OCI-M1 (cell line): ENCODE measurements around the gene PCYOX1L.
"Not testable (repeated sequence)": the region's sequence is repeated elsewhere in the genome, so short reads cannot be mapped to it uniquely, and the experiment has no call there.

Experiments
- DNase-seq: peaks from one replicate; lab custom pipeline; 2025; lab: John Stamatoyannopoulos, UW

Gene PCYOX1L

DNA sequence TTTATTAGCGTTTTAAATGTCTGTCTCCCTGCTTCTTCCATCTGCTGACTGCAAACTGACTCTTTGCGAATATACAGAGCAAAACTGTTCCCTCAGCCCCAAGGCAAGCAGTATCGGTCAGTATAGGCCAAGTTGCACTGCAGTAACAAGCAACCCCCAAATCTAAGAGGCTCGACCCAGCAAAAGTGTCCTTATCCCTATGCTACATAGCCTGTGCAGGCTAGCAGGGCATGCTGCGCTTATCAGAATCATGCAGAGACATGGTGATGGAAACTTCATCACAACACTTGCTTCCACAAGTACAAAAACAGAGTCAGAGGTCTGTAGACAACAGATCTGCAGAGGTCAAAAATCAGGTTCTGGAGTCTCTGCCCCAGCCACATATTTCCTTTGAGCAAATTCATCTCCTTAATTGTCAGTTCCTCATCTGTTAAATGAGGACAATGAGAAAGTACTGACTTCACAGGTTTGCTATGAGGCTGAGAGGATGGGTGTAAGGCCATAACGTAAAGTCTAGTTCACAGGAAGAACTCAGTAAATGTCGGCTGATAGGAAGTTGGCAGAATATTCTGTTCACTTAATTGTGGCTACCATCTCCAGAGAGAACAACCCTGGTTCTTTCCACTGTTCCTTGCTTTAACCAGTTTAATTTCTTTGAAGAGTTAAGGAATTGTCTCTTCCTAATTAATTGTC is 30.8 kb downstream of the PCYOX1L start:
- DNase-seq, result no peak

- DNase-seq, result no peak
Observed at GRCh38 chr5:149389552-149390495, 32.0 kb downstream of the PCYOX1L start.

DNA sequence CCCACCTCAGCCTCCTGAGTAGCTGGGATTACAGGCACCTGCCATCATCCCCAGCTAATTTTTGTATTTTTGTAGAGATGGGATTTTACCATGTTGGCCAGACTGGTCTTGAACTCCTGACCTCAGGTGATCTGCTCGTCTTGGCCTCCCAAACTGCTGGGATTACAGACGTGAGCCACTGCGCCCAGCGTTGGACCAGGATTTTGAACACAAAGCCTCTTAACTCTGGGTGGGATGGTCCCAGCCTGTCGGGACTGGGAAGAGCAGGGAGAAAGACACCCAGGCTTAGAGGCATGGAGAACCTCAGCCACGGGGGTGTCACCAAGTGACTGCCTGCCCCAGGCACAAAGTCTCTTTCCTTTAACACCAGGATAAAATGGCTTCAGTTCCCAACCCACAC is 33.2 kb downstream of the PCYOX1L start:
- DNase-seq, result not testable (repeated sequence)

DNA sequence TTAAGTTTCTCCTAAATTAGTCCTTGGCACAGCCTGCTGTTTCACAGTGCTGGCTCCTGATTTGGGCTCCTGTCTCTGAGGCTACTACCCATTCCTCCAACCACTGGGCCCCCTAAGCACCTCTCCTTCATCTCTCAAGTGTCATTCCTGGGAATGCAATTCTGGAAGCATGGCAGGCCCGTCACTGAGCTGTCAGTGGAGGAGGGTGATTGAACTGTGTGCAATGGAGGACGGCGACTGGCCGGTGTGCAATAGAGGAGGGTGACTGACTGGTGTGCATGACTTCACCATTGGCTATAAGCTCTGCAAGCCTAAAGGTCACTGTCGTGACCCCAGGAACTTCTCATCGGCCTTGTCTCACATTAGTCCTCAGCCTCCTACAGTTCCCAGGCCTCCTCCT is 33.7 kb downstream of the PCYOX1L start:
- DNase-seq, result no peak

GRCh38 chr5:149392718-149393117 is 34.9 kb downstream of the PCYOX1L start:
- no peak for DNase-seq

DNA sequence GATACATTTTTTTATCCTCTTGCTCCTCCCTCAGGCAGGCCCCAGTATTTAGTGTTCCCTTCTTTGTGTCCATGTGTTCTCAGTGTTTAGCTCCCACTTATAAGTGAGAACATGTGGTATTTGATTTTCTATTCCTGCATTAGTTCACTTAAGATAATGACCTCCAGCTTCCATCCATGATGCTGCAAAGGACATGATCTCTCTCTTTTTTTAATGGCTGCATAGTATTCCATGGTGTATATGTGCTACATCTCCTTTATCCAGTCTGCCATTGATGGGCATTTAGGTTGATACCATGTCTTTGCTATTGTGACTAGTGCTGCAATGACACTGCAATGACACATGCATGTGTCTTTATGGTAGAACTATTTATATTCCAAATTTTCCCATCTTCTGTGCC is 37.1 kb downstream of the PCYOX1L start:
- DNase-seq, result not testable (repeated sequence)

- DNase-seq, result no peak
Observed at GRCh38 chr5:149397530-149397929, 39.7 kb downstream of the PCYOX1L start.

GRCh38 chr5:149398747-149399266 is 41.0 kb downstream of the PCYOX1L start:
- DNase-seq, result not testable (repeated sequence)

DNA sequence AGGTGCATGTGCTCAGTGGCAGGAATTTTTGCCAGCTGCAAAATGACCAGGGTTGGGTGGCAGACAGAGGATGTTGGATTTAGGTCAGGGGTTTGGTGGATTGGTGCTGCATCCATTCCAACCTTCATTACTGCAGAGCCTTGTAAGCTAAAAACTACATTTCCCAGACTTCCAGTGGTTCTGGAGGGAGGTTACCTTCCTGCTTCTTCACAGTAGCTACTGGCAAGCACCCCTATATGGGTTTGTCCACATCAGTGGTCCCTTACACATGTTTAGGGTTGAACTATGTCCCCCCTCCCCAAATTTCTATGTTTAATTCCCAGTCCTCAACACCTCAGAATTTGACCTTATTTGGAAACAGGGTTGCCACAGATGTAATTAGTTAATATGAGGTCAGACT is 41.9 kb downstream of the PCYOX1L start:
- no peak for DNase-seq

DNA sequence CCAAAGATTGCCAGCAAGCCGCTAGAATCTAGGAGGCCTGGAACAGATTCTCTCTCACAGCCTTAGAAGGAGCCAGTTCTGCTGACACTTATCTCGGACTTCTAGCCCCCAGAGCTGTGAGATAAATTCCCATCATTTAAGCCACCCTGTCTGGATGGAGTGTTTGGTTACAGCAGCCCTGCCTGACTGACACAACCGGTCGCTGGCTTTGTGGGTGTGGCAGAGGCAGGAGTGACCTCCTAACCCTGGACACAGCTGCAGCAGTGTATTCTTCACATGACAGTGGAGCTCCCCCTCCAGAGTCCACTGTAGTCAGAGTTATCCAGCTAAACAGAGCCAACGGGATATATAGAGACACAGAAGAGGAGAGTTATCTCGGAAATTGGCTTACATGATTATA is 42.5 kb downstream of the PCYOX1L start:
- DNase-seq, result no peak

DNA sequence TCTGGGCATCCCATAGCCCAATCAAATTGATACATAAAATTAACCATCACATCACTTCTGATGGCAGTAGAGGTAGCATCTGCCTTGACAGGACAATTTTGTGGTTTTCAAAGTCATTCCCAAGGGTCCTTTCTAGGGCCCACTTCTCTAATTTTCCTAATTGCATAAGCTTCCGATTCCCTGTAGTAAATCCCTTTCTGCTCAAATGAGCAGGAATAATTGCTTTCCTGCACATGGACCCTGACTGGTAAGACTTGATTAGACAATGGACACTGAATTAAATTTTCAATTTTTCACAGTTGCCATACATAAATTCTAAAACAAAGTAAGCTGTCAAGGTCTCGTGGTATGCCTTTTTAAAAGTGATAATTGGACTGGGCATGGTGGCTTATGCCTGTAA is 43.2 kb downstream of the PCYOX1L start:
- no peak for DNase-seq

DNA sequence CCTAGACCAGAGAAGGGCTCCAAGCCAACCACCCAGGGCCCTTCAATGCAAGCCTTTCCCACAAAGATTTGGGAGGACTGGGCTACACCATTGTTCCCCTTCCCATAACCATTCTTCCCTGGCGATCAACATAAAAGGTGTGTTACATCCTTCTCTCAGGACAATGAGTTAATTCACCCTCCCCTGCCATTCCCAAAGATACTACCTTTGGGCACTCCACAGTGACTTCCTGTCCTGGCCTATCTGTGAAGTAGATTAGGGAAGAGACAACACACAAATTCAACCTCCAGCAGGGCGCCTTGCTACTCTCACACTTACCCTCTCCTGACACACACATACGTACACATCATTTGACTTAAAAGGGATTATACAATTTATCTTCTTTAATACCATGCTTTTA is 44.4 kb downstream of the PCYOX1L start:
- no peak for DNase-seq

DNA sequence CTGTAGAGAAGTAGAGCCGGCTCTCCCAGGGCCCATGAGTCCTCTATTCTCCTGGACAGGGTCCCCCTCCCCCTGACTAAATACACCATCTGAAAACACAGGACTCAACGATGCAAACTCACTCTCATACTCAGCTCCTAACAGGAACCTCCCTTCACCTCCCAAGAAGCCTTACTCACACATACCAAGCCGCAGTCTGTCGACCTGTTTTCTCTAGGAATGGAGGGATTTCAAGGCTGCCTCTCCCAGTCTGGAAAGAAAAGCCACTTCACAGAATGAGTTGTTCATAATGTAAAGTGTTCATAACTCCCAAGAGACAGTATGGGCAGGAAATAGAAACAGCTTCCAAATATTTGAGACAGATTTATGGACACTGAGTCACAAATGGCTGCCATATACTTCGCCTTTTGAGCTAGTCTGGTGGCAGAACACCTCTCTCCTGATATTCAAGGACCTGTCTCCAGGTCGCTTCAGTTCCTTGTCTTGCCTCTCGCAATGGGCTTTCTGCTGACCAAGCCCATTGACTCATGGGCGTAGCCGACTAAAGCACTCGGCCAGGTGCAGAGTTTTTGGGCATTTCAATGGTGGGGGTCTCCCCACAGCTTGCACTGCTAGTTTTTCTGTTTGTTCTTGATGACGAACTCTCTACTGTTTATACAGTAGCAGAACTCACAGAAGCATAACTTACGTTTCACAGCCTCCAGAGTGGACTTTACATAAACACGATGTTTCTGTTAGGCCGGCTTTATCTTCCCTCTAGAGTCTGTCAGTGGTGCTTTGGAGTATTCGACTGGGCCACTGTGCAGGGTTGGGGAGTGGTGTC is 46.3 kb downstream of the PCYOX1L start:
- no peak for DNase-seq

- DNase-seq, result no peak
Observed at GRCh38 chr5:149404746-149405549, 47.1 kb downstream of the PCYOX1L start.

DNA sequence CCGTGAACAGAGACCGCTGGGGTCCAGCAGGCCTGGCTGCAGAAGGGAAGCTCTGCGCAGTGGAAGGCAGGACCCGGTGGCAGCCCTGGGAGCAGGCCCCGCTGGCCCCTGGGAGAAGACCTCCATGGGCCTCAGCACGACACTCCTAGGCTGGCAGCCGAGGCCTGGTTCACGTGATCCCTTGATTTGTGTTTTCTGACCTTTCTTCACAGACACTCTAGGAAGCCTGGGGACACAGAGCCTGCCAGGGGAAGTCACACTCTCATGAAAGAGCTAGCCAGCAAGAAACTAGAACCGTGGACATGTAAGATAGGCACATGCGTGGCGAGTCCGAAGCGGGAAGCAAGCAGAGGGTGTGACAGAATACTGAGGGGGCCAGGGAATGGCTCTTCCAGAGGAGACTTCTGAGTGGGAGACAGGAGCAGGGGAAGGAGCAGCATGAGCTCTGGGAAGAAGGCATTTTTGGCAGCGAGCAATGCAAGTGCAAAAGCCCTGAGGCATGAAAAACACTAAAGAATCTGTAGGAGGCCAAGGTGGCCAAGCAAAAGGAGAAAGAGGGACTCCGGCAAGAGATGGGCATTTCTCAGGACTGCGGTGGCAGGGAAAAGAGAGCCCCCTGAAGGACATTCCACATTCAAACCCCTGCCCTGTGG is 47.8 kb downstream of the PCYOX1L start:
- DNase-seq, result no peak

- no peak for DNase-seq
Observed at GRCh38 chr5:149406203-149406978, 48.5 kb downstream of the PCYOX1L start.

DNA sequence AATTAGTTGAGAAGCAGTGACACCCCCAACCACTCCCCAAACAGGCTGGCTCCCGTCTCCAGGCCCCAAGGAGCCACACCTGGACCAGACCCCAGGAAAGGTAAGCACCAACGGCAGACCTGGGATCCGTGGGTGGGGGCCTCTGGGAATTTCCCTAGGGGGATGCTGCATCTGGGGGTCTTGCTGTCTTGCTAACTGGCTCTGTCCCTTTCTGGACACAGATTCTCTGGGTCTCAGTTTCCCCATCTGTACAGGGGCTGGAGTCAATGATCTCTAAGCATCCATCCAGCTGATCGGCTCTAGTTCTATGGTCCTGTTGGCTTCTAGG is 49.1 kb downstream of the PCYOX1L start:
- DNase-seq, result no peak

DNA sequence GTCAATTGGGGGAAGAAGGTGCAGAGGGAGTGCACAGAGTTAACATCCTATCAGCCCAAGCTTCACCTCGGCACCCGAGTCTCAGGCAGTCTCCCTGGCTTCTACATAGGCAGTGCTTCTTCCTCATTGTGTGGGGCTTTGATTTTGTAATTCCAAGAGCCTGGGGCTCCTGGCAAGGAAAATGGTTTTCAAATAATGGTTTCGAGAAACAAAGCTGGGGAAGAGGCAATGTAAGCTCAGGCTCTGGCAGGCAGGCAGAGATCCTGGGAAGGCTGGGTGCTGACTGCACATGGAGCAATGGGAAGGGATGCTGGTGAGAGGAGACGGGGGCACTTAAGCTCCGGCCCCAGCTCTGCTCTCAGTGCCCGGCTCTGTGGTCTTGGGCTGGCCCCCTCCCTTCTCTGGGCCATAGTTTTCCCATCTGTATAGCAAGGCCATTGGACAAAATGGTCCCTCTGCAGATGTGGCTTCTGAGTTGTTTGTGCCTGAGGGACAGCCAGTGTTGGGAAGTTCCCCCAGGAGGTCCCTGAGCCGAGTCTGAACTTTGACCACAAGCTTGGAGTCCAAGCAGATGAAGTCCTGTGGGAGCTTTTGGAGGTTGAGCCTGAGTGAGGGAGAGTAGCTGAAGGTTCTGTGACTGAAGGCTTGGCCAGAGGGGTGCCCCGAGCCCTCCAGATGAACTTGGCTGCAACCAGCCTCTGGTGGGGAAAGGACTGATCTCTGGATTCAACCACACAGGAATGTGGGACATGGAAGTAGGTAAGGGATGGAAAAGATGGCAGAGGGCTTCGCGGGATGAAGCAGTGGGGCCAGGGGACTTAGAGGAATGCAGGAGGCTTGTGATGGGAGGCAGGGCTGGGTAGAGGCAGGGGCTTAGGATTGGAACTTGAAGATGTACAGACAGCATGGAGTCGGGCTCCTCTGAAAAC is 49.7 kb downstream of the PCYOX1L start:
- no peak for DNase-seq
